Adrenal gland (tissue), 12 donors: ENCODE results near the gene SLC6A5. TPM values are rescaled to one million over a fixed set of nuclear protein-coding genes. Genes with fewer than 3 reads are reported as not detected.

Source experiments
- DNase-seq, 7 donors: peaks; one replicate each; pipeline ENCODE4 v3.0.0-alpha.2; 2019 to 2020
- H3K27ac ChIP-seq, 5 donors: fragments of 200-600 bp; sonication (generic) in 4 of 5; 1 replicate in 3 of 5; 2 replicates in 2 of 5; pipeline versions ENCODE4 v1.5.1 to v1.8.0; 2016 to 2020; ENCODE audit warnings: mild to moderate bottlenecking in 1 of 5
- H3K27me3 ChIP-seq: fragments of 200-600 bp; 2 replicates; pipeline ENCODE4 v1.8.0; 2021
- H3K36me3 ChIP-seq, 2 donors: fragments of 200-600 bp; replicated peaks in 1 of 2; 1 replicate in 1 of 2; 2 replicates in 1 of 2; pipeline versions ENCODE4 v1.5.1 to v1.8.0; 2018 to 2022
- H3K4me1 ChIP-seq, 2 donors: fragments of 200-600 bp; replicated peaks in 1 of 2; 1 replicate in 1 of 2; 2 replicates in 1 of 2; pipeline versions ENCODE4 v1.5.1 to v1.8.0; 2018 to 2021
- H3K4me3 ChIP-seq, 4 donors: fragments of 200-600 bp; sonication (generic) in 3 of 4; one replicate each; pipeline ENCODE4 v1.5.1; 2016 to 2018
- H3K9me3 ChIP-seq, 3 donors: fragments of 200-600 bp; sonication (generic) in 1 of 3; replicated peaks in 1 of 3; 1 replicate in 2 of 3; 2 replicates in 1 of 3; pipeline versions ENCODE4 v1.5.1 to v1.8.0; 2016 to 2021
- CTCF ChIP-seq, 6 experiments: fragments of 450-650 bp in 4 of 6; fragments of 200-600 bp in 2 of 6; sonication (generic) in 1 of 6; IDR thresholded peaks; 1 replicate in 5 of 6; 2 replicates in 1 of 6; pipeline versions ENCODE4 v1.5.1 to v1.8.0; 2016 to 2021; ENCODE audit warnings: antibody characterized with exemption in 6 of 6, mild to moderate bottlenecking in 2 of 6, moderate library complexity in 1 of 6
- POLR2A ChIP-seq, 2 donors: fragments of 450-650 bp; IDR thresholded peaks; one replicate each; pipeline ENCODE4 v1.6.1; 2017; ENCODE audit warnings: antibody characterized with exemption in 2 of 2, mild to moderate bottlenecking in 2 of 2, moderate library complexity in 1 of 2
- WGBS, 4 donors: extraction: QIAGEN DNeasy Blood & Tissue Kit in 2 of 4; methylation state at CpG; one replicate each; pipeline versions ENCODE4 v1.1.5 to v1.1.7; 2013 to 2017; 5-methylcytosine and 5-hydroxymethylcytosine counted together
- intact Hi-C, 2 donors: fragments of 100-400 bp; cut with DNase I; formaldehyde crosslinking; loops; one replicate each; pipeline versions ENCODE4 v1.14.1 to v1.15.0; 2022 to 2023
- polyA plus RNA-seq, 3 donors: library from polyadenylated mRNA; stranded (reverse); fragments of 200-250 nt in 2 of 3; fragments of 350-450 nt in 1 of 3; fragmentation: Illumina TruSeq in 1 of 3; extraction: RNeasy Lipid Tissue Mini Kit (QIAGEN cat#74804) in 1 of 3; gene quantifications; one replicate each; pipeline ENCODE4 v1.2.3, GENCODE V29; 2013 to 2014
- total RNA-seq, 9 donors: library from RNA; depleted of rRNA in 4 of 9; stranded (reverse); fragments of >200 nt in 4 of 9; fragments of 120-200 nt in 1 of 9; fragmentation: NEBNext Ultra II Directional in 1 of 9; extraction: Animal tissue kit (Norgen Biotek cat#: 25700) in 1 of 9; gene quantifications; one replicate each; pipeline versions ENCODE4 v1.1.0 to v1.2.4, GENCODE V29; 2013 to 2023
- donor health status: healthy with polysubstance abuse.
- donor health status: Bipolar disorder and iron deficiency.
- donor health status: DM: yes; HTN: yes; CAD: no.
- donor health status: DM: no; HTN: no; CAD: no.
- donor health status: DM: no; HTN: no; CAD: no.
- donor health status: DM: yes; HTN: yes; CAD: no.

Gene SLC6A5
- total and polyA plus RNA-seq, 12 donors, result 0.03 to 2.4 (median 0.32) TPM; not detected in 8

GRCh38 chr11:20558741-20559140 is 40.7 kb upstream of the SLC6A5 start:
- H3K4me3 ChIP-seq, result no peak overlapping the region
- intact Hi-C loops, result no loop called here
- TF ChIP-seq POLR2A (IDR thresholded peaks at IDR 0.05), result no peak
- no peak for TF ChIP-seq CTCF (IDR thresholded peaks at IDR 0.05)
- H3K9me3 ChIP-seq, result no peaks in the 10 kb centered on the region
- WGBS, 4 donors, result 67 to 84% (median 77%) methylated on average over 4 of the region's 4 CpGs
- H3K4me1 ChIP-seq, result no peaks in the 10 kb centered on the region
- no peak overlapping the region for H3K27ac ChIP-seq
- no peaks in the 10 kb centered on the region for H3K36me3 ChIP-seq
- H3K27me3 ChIP-seq, result no peaks in the 10 kb centered on the region
- DNase-seq, result no peak

DNA sequence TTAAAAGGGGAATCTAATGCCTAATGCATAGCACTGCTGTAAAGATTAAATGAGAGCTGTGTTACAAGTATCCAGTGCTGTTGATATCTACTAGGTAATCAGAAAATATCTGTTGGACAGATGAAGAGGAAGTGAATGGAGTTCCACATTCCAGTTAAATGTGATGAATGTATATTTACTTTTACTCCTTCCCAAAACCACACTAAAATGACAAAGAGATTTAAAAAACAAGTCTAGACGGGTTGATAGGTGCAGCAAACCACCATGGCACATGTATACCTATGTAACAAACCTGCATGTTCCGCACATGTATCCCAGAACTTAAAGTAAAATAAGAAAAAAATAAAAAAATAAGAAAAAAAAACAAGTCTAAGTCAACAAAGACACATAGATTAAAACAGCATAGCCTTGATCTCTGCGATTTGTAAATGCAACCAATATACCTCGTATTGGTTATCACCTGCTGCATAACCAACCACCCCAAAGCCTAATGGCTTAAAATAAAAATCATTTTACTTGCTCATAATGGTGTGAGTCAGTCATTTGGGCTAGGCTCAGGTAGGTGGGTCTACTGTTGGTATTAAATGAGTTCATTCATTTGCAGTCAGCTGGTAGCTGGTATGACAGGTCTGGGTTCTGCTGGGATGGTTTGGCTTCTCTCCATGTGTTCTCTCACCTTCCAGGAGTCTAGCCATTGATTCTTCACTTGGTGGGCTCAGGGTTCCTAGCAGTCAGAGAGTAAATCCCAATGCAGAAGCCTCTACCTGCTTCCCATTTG is 39.7 kb upstream of the SLC6A5 start:
- intact Hi-C loops, result no loop called here
- H3K4me1 ChIP-seq, result no peaks in the 10 kb centered on the region
- 69 to 78% (median 76%) methylated on average over 4 of the region's 4 CpGs for WGBS, 4 donors
- no peak overlapping the region for H3K27ac ChIP-seq
- no peak for TF ChIP-seq POLR2A (IDR thresholded peaks at IDR 0.05)
- TF ChIP-seq CTCF (IDR thresholded peaks at IDR 0.05), result no peak
- H3K4me3 ChIP-seq, result no peak overlapping the region
- no peak for DNase-seq
- H3K36me3 ChIP-seq, result no peaks in the 10 kb centered on the region
- no peaks in the 10 kb centered on the region for H3K9me3 ChIP-seq
- no peaks in the 10 kb centered on the region for H3K27me3 ChIP-seq

GRCh38 chr11:20561915-20562314 is 37.5 kb upstream of the SLC6A5 start:
- intact Hi-C loops, result no loop called here
- H3K36me3 ChIP-seq, result no peaks in the 10 kb centered on the region
- H3K9me3 ChIP-seq, result no peaks in the 10 kb centered on the region
- H3K27ac ChIP-seq, result no peak overlapping the region
- no peak overlapping the region for H3K4me3 ChIP-seq
- no peak for TF ChIP-seq CTCF (IDR thresholded peaks at IDR 0.05)
- TF ChIP-seq POLR2A (IDR thresholded peaks at IDR 0.05), result no peak
- DNase-seq, result no peak
- 27 to 35% (median 35%) methylated on average over 1 of the region's 1 CpG for WGBS, 4 donors
- H3K4me1 ChIP-seq, result no peaks in the 10 kb centered on the region
- no peaks in the 10 kb centered on the region for H3K27me3 ChIP-seq

DNA sequence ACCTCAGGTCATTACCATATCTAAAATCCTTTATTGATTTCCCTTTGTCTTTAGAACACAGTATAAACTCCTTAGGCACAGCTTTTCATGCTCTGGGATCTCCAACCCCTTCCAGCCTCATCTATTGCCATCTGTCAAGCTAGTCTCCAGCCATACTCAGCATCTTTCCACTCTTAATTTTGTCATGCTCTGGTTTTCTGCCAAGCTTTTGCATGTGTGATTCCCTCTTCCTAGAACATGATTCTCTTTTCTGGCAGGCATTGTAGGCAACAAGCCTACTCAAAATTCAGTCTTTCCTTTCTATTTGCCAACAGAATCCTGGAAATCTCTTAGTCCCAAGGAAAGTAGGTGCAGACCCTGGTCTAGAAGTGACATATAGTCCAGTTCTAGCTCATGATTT is 35.5 kb upstream of the SLC6A5 start:
- TF ChIP-seq POLR2A (IDR thresholded peaks at IDR 0.05) (no peak), CTCF (IDR thresholded peaks at IDR 0.05) (no peak)
- no peaks in the 10 kb centered on the region for H3K36me3 ChIP-seq
- DNase-seq, result no peak
- H3K4me1 ChIP-seq, result no peaks in the 10 kb centered on the region
- intact Hi-C loops, result no loop called here
- no peak overlapping the region for H3K27ac ChIP-seq
- no peaks in the 10 kb centered on the region for H3K27me3 ChIP-seq
- H3K9me3 ChIP-seq, result no peaks in the 10 kb centered on the region
- no peak overlapping the region for H3K4me3 ChIP-seq
